PC-9 (cell line): Measurements from ENCODE around the gene C19orf38.

ENCODE experiments used
- EZH2 ChIP-seq: fragments of 200-600 bp; sonication (generic); IDR thresholded peaks from 2 replicates; pipeline ENCODE4 v1.8.0; 2017; ENCODE audit warnings: antibody characterized with exemption, low read depth
- TF ChIP-seq, protein P1 (sequence below): fragments of 200-600 bp; sonication (generic); conservative IDR thresholded peaks from 2 replicates; pipeline ENCODE4 v1.6.1; 2017; ENCODE audit warnings: mixed run types, antibody characterized with exemption, mild to moderate bottlenecking, moderate library complexity

DNA sequence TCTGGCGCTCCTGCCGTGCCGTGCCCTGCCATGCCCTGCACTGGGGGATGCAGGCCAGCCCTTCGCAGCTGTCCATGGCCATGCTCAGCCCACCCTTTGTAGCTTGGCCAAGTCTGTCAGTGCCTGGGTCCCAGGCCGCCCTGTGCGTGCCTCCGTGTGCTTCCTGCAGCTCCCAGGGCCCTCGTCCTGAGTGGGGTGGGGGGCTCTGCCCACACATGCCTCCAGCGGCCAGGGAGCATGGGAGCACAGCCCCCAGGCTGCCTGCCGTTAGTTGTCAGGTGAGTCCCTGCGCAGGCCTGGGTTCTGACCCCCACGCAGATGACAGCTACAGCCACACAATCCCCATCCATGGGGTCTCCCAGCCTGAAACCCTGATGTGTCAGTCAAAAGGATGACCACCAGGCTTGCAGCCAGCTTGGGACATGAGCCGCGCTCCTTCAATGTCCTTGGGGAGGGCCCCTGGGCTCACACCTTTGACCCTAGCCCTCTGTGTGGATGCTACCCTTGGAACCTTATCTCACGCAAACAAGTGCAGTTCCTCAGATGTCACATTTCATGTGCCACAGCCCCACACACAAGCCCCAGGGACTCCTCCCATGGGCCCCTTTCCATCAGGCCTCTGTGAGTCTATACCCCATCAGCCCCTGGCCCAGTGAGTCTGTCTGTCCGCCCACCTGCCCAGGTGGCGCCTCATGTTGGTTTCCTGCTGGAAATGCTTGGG is 36.7 kb upstream of the C19orf38 start:
- TF ChIP-seq, protein P1, sequence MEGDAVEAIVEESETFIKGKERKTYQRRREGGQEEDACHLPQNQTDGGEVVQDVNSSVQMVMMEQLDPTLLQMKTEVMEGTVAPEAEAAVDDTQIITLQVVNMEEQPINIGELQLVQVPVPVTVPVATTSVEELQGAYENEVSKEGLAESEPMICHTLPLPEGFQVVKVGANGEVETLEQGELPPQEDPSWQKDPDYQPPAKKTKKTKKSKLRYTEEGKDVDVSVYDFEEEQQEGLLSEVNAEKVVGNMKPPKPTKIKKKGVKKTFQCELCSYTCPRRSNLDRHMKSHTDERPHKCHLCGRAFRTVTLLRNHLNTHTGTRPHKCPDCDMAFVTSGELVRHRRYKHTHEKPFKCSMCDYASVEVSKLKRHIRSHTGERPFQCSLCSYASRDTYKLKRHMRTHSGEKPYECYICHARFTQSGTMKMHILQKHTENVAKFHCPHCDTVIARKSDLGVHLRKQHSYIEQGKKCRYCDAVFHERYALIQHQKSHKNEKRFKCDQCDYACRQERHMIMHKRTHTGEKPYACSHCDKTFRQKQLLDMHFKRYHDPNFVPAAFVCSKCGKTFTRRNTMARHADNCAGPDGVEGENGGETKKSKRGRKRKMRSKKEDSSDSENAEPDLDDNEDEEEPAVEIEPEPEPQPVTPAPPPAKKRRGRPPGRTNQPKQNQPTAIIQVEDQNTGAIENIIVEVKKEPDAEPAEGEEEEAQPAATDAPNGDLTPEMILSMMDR = no peak
- TF ChIP-seq EZH2 = no peak
